WERI-Rb-1 (cell line): ENCODE results near the gene NPAS3.

Experiments used
- DNase-seq: peaks from one replicate; pipeline ENCODE4 v3.0.0-alpha.2; 2020
- H3K27ac ChIP-seq: fragments of 250-450 bp; sonication (Bioruptor Pico); 2 replicates; pipeline ENCODE4 v1.5.1; 2020; ENCODE audit warnings: mild to moderate bottlenecking, moderate library complexity
- H3K27me3 ChIP-seq: fragments of 250-450 bp; sonication (Bioruptor Pico); 2 replicates; pipeline ENCODE4 v1.5.1; 2021; ENCODE audit warnings: mild to moderate bottlenecking, low read depth, moderate library complexity; ENCODE audit not compliant: insufficient read depth, severe bottlenecking
- H3K36me3 ChIP-seq: fragments of 250-450 bp; sonication (Bioruptor Pico); 2 replicates; pipeline ENCODE4 v1.5.1; 2020; ENCODE audit warnings: mild to moderate bottlenecking, moderate library complexity
- H3K4me3 ChIP-seq: 2 replicates; pipeline ENCODE4 v1.5.1; 2011; ENCODE audit warnings: low read depth, mild to moderate bottlenecking, control low read depth, low read length
- H3K9me3 ChIP-seq: fragments of 250-450 bp; sonication (Bioruptor Pico); 2 replicates; pipeline ENCODE4 v1.5.1; 2021; ENCODE audit warnings: mild to moderate bottlenecking, moderate library complexity; ENCODE audit not compliant: severe bottlenecking
- CTCF ChIP-seq: IDR thresholded peaks from 2 replicates; pipeline ENCODE4 v1.5.1; 2011; ENCODE audit warnings: low read depth, mild to moderate bottlenecking, control low read depth, inconsistent platforms, low read length

NPAS3 gene

GRCh38 chr14:33219957-33220356 lies 281.3 kb downstream of the NPAS3 start:
- no peak for DNase-seq
- Histone ChIP-seq H3K36me3 (no peaks in the 10 kb centered on the region), H3K4me3 (no peak overlapping the region), H3K27me3 (no peaks in the 10 kb centered on the region), H3K9me3 (no peaks in the 10 kb centered on the region), H3K27ac (no peak overlapping the region)
- TF ChIP-seq CTCF = no peak

- no peak for DNase-seq
- Histone ChIP-seq H3K27me3 (no peaks in the 10 kb centered on the region), H3K27ac (no peak overlapping the region), H3K9me3 (no peaks in the 10 kb centered on the region), H3K36me3 (no peaks in the 10 kb centered on the region), H3K4me3 (no peak overlapping the region)
- no peak for TF ChIP-seq CTCF
These were observed 290.7 kb downstream of the NPAS3 start for GRCh38 chr14:33229269-33229929.

- no peaks in the 10 kb centered on the region for H3K9me3 ChIP-seq
- no peak for TF ChIP-seq CTCF
- no peak overlapping the region for H3K4me3 ChIP-seq
- H3K27ac ChIP-seq = no peak overlapping the region
- H3K27me3 ChIP-seq = no peaks in the 10 kb centered on the region
- no peaks in the 10 kb centered on the region for H3K36me3 ChIP-seq
- no peak for DNase-seq
These were observed 291.3 kb downstream of the NPAS3 start for GRCh38 chr14:33230021-33230420.

GRCh38 chr14:33232031-33232430 lies 293.4 kb downstream of the NPAS3 start:
- Histone ChIP-seq H3K36me3 (no peaks in the 10 kb centered on the region), H3K27ac (no peak overlapping the region), H3K27me3 (no peaks in the 10 kb centered on the region), H3K4me3 (no peak overlapping the region), H3K9me3 (no peaks in the 10 kb centered on the region)
- TF ChIP-seq CTCF = no peak
- no peak for DNase-seq

GRCh38 chr14:33237115-33237740 lies 298.5 kb downstream of the NPAS3 start:
- H3K4me3 ChIP-seq = no peak overlapping the region
- no peaks in the 10 kb centered on the region for H3K36me3 ChIP-seq
- H3K27ac ChIP-seq = no peak overlapping the region
- no peaks in the 10 kb centered on the region for H3K9me3 ChIP-seq
- no peaks in the 10 kb centered on the region for H3K27me3 ChIP-seq
- DNase-seq = no peak
- TF ChIP-seq CTCF = no peak

GRCh38 chr14:33239465-33239864 lies 300.8 kb downstream of the NPAS3 start:
- Histone ChIP-seq H3K36me3 (no peaks in the 10 kb centered on the region), H3K9me3 (no peaks in the 10 kb centered on the region), H3K4me3 (no peak overlapping the region), H3K27ac (no peak overlapping the region), H3K27me3 (no peaks in the 10 kb centered on the region)
- no peak for DNase-seq
- no peak for TF ChIP-seq CTCF
